SK-N-SH (cell line): ENCODE data around the gene SPACDR.

Source experiments
- CHD2 ChIP-seq: fragments of 150-350 bp; IDR thresholded peaks from 2 replicates; pipeline ENCODE4 v1.6.1; 2018; ENCODE audit warnings: low read length; ENCODE audit not compliant: partially characterized antibody
- CTCF ChIP-seq: fragments of 200-600 bp; sonication (generic); IDR thresholded peaks from 2 replicates; pipeline ENCODE4 v1.6.1; 2017; ENCODE audit warnings: antibody characterized with exemption, mild to moderate bottlenecking, moderate library complexity
- EP300 ChIP-seq, 2 experiments: IDR thresholded peaks; 2 replicates each; pipeline versions ENCODE4 v1.4.0 to v1.6.1; 2012; ENCODE audit warnings: borderline replicate concordance in 1 of 2, low read depth in 1 of 2, low read length in 1 of 2
- POLR2AphosphoS5 ChIP-seq: IDR thresholded peaks from 2 replicates; pipeline ENCODE4 v1.6.1; 2012; ENCODE audit warnings: low read depth, low read length

GRCh38 chr7:100446040-100446439, 18.0 kb downstream of the SPACDR start:
- TF ChIP-seq CTCF, result no peak
- TF ChIP-seq EP300 (IDR thresholded peaks at IDR 0.05; ENCODE audit: borderline replicate concordance in 1 of 2, low read depth in 1 of 2, low read length in 1 of 2), result no peak
- no peak; the same call in 1 of the 2 replicates for TF ChIP-seq POLR2AphosphoS5
- TF ChIP-seq CHD2, result no peak
